ENCODE measurements around the gene MEGF6.
"Not testable (repeated sequence)": the region's sequence is repeated elsewhere in the genome, so short reads cannot be mapped to it uniquely, and the experiment has no call there.

Gene MEGF6

GRCh38 chr1:3590139-3590763, 21.1 kb downstream of the MEGF6 start:
- DNase-seq = no peak

- no peak for DNase-seq
Measured at GRCh38 chr1:3588395-3588794, 22.9 kb downstream of the MEGF6 start.

- no peak for DNase-seq
Measured at GRCh38 chr1:3586986-3587759, 24.1 kb downstream of the MEGF6 start.

GRCh38 chr1:3585940-3586568, 25.3 kb downstream of the MEGF6 start:
- DNase-seq = no peak

- DNase-seq = not testable (repeated sequence)
Measured at GRCh38 chr1:3585353-3585868, 25.9 kb downstream of the MEGF6 start.

- no peak for DNase-seq
Measured at GRCh38 chr1:3584915-3585314, 26.4 kb downstream of the MEGF6 start.

GRCh38 chr1:3583751-3584150, 27.6 kb downstream of the MEGF6 start:
- not testable (repeated sequence) for DNase-seq

- DNase-seq = no peak
Measured at GRCh38 chr1:3581296-3582036, 29.8 kb downstream of the MEGF6 start.

GRCh38 chr1:3580231-3580630, 31.1 kb downstream of the MEGF6 start:
- no peak for DNase-seq

- no peak for DNase-seq
Measured at GRCh38 chr1:3579626-3580025, 31.7 kb downstream of the MEGF6 start.

- no peak for DNase-seq
Measured at GRCh38 chr1:3578906-3579305, 32.4 kb downstream of the MEGF6 start.

GRCh38 chr1:3578433-3578805, 32.9 kb downstream of the MEGF6 start:
- no peak for DNase-seq

- DNase-seq = no peak
Measured at GRCh38 chr1:3577711-3578432, 33.4 kb downstream of the MEGF6 start.

- no peak for DNase-seq
Measured at GRCh38 chr1:3577300-3577699, 34.0 kb downstream of the MEGF6 start.

GRCh38 chr1:3575993-3576392, 35.3 kb downstream of the MEGF6 start:
- no peak for DNase-seq

- DNase-seq = not testable (repeated sequence)
Measured at GRCh38 chr1:3575515-3575914, 35.8 kb downstream of the MEGF6 start.

- no peak for DNase-seq
Measured at GRCh38 chr1:3573500-3573899, 37.8 kb downstream of the MEGF6 start.

GRCh38 chr1:3572638-3573037, 38.7 kb downstream of the MEGF6 start:
- not testable (repeated sequence) for DNase-seq

GRCh38 chr1:3571263-3571662, 40.0 kb downstream of the MEGF6 start:
- DNase-seq = no peak

- no peak for DNase-seq
Measured at GRCh38 chr1:3570066-3570986, 41.0 kb downstream of the MEGF6 start.

- DNase-seq = no peak
Measured at GRCh38 chr1:3569436-3569835, 41.9 kb downstream of the MEGF6 start.
